Calu3 (cell line): ENCODE data around the gene LRPPRC. TPM values are rescaled to one million over a fixed set of nuclear protein-coding genes. Genes with fewer than 3 reads are reported as not detected.

Experiments
- BruUV-seq: library from RNA; stranded (reverse); fragments of 400-500 nt; replicated peaks from 2 replicates; lab custom pipeline; 2021; lab: Mats Ljungman, UMichigan
- CTCF ChIA-PET: fragments of 300-600 bp; sonication (Branson Sonifier 250); formaldehyde crosslinking; loops from one replicate; lab custom pipeline; 2022; ENCODE audit warnings: antibody characterized with exemption; lab: Charles Lee
- DNase-seq: peaks from one replicate; pipeline ENCODE4 v3.0.0; 2022
- H3K27ac Mint-ChIP-seq: one replicate; pipeline ENCODE4 v1.8.0; 2022; ENCODE audit warnings: mixed read lengths; ENCODE audit not compliant: unreplicated experiment
- H3K27me3 Mint-ChIP-seq: one replicate; pipeline ENCODE4 v1.8.0; 2022; ENCODE audit warnings: mixed read lengths; ENCODE audit not compliant: unreplicated experiment
- H3K36me3 Mint-ChIP-seq: one replicate; pipeline ENCODE4 v1.8.0; 2022; ENCODE audit warnings: mild to moderate bottlenecking, moderate library complexity, mixed read lengths; ENCODE audit not compliant: insufficient read depth, unreplicated experiment
- H3K4me1 Mint-ChIP-seq: one replicate; pipeline ENCODE4 v1.8.0; 2022; ENCODE audit warnings: mild to moderate bottlenecking, low read depth, mixed read lengths; ENCODE audit not compliant: unreplicated experiment
- H3K4me3 Mint-ChIP-seq: one replicate; pipeline ENCODE4 v1.8.0; 2022; ENCODE audit warnings: mild to moderate bottlenecking, low read depth, moderate library complexity, mixed read lengths; ENCODE audit not compliant: unreplicated experiment
- H3K9me3 Mint-ChIP-seq: one replicate; pipeline ENCODE4 v1.8.0; 2022; ENCODE audit warnings: low read depth, mixed read lengths; ENCODE audit not compliant: unreplicated experiment
- intact Hi-C: fragments of 100-400 bp; cut with micrococcal nuclease; formaldehyde crosslinking; loops from one replicate; pipeline ENCODE4 v1.10.0; 2022; ENCODE audit not compliant: unreplicated experiment
- total RNA-seq: library from RNA; stranded (reverse); gene quantifications from 2 replicates; pipeline ENCODE4 v1.2.3, GENCODE V29; 2022
- TF ChIP-seq, protein P1 (sequence below): fragments of 200-600 bp; IDR thresholded peaks from one replicate; pipeline ENCODE4 v1.8.0; 2022; ENCODE audit warnings: antibody characterized with exemption; ENCODE audit not compliant: unreplicated experiment

LRPPRC gene
- total RNA-seq, 1 experiment from 2014 or later, result 120 TPM

DNA sequence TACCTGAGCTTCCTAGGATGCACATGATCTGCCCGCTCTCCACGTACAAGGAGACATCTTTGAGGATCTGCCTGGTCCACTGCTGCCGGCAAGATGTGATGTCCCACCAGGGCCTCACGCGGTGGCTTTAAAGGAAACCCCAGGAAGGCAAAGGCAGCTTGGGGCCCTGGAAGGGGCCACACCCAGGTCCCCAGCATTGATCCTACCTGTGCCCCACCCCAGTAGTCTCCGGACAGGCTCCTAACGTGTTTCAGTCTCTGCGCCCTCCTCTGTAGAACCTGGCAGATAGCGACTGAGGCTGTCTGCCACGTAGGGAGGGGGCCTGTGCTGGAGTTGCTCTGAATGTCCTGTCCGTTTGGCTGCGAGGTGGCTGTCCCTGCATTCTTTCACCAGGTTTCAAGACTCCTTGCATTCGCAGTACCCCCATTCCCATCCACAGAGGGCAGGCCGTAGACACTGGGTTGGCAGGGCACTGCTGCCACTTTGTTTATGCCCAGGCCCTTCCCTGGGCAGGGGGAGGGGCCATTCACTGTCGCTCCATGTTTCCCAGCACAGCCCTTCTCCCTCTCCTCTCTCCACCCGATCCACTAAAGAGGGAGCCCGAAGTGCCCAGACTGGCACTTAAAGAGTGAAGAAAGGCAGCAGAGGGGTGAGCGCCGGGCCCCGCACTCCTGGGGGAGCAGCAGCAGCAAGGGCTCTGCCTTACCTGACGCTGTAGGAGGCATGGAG is 157.8 kb downstream of the LRPPRC start:
- TF ChIP-seq, protein P1, sequence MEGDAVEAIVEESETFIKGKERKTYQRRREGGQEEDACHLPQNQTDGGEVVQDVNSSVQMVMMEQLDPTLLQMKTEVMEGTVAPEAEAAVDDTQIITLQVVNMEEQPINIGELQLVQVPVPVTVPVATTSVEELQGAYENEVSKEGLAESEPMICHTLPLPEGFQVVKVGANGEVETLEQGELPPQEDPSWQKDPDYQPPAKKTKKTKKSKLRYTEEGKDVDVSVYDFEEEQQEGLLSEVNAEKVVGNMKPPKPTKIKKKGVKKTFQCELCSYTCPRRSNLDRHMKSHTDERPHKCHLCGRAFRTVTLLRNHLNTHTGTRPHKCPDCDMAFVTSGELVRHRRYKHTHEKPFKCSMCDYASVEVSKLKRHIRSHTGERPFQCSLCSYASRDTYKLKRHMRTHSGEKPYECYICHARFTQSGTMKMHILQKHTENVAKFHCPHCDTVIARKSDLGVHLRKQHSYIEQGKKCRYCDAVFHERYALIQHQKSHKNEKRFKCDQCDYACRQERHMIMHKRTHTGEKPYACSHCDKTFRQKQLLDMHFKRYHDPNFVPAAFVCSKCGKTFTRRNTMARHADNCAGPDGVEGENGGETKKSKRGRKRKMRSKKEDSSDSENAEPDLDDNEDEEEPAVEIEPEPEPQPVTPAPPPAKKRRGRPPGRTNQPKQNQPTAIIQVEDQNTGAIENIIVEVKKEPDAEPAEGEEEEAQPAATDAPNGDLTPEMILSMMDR, result no peak
- H3K27ac Mint-ChIP-seq, result no peak overlapping the region
- no peaks in the 10 kb centered on the region for H3K9me3 Mint-ChIP-seq
- no peaks in the 10 kb centered on the region for H3K27me3 Mint-ChIP-seq
- intact Hi-C loops, result no loop called here
- no peaks in the 10 kb centered on the region for H3K36me3 Mint-ChIP-seq
- H3K4me1 Mint-ChIP-seq, result no peaks in the 10 kb centered on the region
- CTCF ChIA-PET, result no interaction called here
- DNase-seq, result no peak
- no TSS peak for BruUV-seq
- no peak overlapping the region for H3K4me3 Mint-ChIP-seq

DNA sequence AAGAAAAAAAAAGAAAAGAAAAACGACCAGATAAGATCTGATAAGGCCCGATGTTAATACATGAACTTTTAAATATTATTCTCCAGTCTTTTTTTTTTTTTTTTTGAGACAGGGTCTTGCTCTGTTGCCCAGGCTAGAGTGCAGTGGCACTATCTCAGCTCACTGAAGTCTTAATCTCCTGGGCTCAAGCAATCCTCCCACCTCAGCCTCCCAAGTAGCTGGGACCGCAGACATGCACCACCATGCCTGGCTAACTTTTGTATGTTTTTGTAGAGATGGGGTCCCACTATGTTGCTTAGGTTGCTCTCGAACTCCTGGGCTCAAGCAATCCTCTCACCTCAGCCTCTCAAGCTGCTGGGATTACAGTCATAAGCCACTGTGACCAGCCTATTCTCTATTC is 158.8 kb downstream of the LRPPRC start:
- Mint-ChIP-seq H3K4me3 (no peak overlapping the region), H3K27me3 (no peaks in the 10 kb centered on the region), H3K9me3 (no peaks in the 10 kb centered on the region), H3K36me3 (no peaks in the 10 kb centered on the region), H3K27ac (no peak overlapping the region), H3K4me1 (no peaks in the 10 kb centered on the region)
- TF ChIP-seq, protein P1, result no peak
- no peak for DNase-seq
- CTCF ChIA-PET, result no interaction called here
- intact Hi-C loops, result no loop called here
- no TSS peak for BruUV-seq

Other genes starting within 250 kb of the LRPPRC start
- gene DYNC2LI1, start 221.9 kb downstream of the LRPPRC start, total RNA-seq, result 20.0 and 24.0 TPM in 2 replicates
- 0.66 and 1.0 TPM in 2 replicates for gene ABCG5, start 157.2 kb downstream of the LRPPRC start, total RNA-seq
- 1.4 and 1.6 TPM in 2 replicates for gene ABCG8, start 157.0 kb downstream of the LRPPRC start, total RNA-seq
- 73.4 and 75.0 TPM in 2 replicates for gene PPM1B, start 172.9 kb upstream of the LRPPRC start, total RNA-seq